K562 (cell line): ENCODE measurements around the gene PIGT. TPM values are rescaled to one million over a fixed set of nuclear protein-coding genes. Genes with fewer than 3 reads are reported as not detected.

Experiments
- EP400 ChIP-seq: fragments of 450-650 bp; IDR thresholded peaks from 2 replicates; pipeline ENCODE4 v1.6.1; 2017; ENCODE audit warnings: antibody characterized with exemption, mild to moderate bottlenecking, moderate library complexity
- FIP1L1 ChIP-seq: fragments of 200-400 bp; formaldehyde crosslinking; IDR thresholded peaks from 2 replicates; pipeline ENCODE4 v1.6.1; 2018; ENCODE audit warnings: mild to moderate bottlenecking, low read depth, low read length; ENCODE audit not compliant: poor library complexity, severe bottlenecking
- FOXP4 ChIP-seq: sonication (generic); formaldehyde crosslinking; IDR thresholded peaks from 2 replicates; pipeline ENCODE4 v1.8.0; 2022; ENCODE audit warnings: mild to moderate bottlenecking, missing genetic modification reagents, borderline replicate concordance
- JUN ChIP-seq, 2 experiments: sonication (generic) in 1 of 2; formaldehyde crosslinking in 1 of 2; IDR thresholded peaks; 2 replicates each; pipeline versions ENCODE4 v1.6.1 to v1.8.0; 2012 to 2022; ENCODE audit warnings: borderline replicate concordance in 2 of 2, mild to moderate bottlenecking in 2 of 2, improper control_type of control experiment in 1 of 2, low read depth in 1 of 2, low read length in 1 of 2, missing genetic modification reagents in 1 of 2
- MBD2 ChIP-seq: sonication (generic); IDR thresholded peaks from 2 replicates; pipeline ENCODE4 v1.6.1; 2016; ENCODE audit warnings: low read depth, borderline replicate concordance
- PHTF2 ChIP-seq: fragments of 250-450 bp; sonication (Bioruptor Pico); IDR thresholded peaks from 2 replicates; pipeline ENCODE4 v1.5.0; 2021; ENCODE audit warnings: mild to moderate bottlenecking
- PRDM10 ChIP-seq: fragments of 450-650 bp; IDR thresholded peaks from 2 replicates; pipeline ENCODE4 v1.6.1; 2018; ENCODE audit not compliant: partially characterized antibody
- TAF15 ChIP-seq: fragments of 200-400 bp; formaldehyde crosslinking; IDR thresholded peaks from 2 replicates; pipeline ENCODE4 v1.6.1; 2017; ENCODE audit warnings: mild to moderate bottlenecking, low read depth, low read length, moderate library complexity
- WHSC1 ChIP-seq: IDR thresholded peaks from one replicate; pipeline ENCODE4 v1.6.1; 2012; ENCODE audit warnings: low read length, control low read depth, inconsistent platforms
- ZNF184 ChIP-seq: sonication (generic); formaldehyde crosslinking; IDR thresholded peaks from 2 replicates; pipeline ENCODE4 v1.5.0; 2020; ENCODE audit warnings: missing genetic modification reagents
- ZNF407 ChIP-seq: fragments of 450-650 bp; IDR thresholded peaks from 2 replicates; pipeline ENCODE4 v1.6.1; 2016; ENCODE audit warnings: low read depth
- polyA plus RNA-seq, 8 experiments: library from polyadenylated mRNA; depleted of rRNA in 4 of 8; stranded (reverse) in 5 of 8; unstranded in 3 of 8; fragments of >200 nt; fragmentation: Nextera tagmentation in 2 of 8; fragmentation: Illumina TruSeq in 1 of 8; extraction: Ambion mirVana in 2 of 8; extraction: Trizol in 1 of 8; gene quantifications; 2 replicates each; pipeline versions ENCODE4 v1.2.1 to v1.2.3, GENCODE V29; 2011 to 2014; ENCODE audit warnings: inconsistent platforms in 1 of 8, missing spikeins in 1 of 8
- total RNA-seq, 7 experiments: library from RNA; depleted of rRNA in 6 of 7; stranded (reverse); fragments of >200 nt in 6 of 7; fragmentation: Illumina TruSeq in 2 of 7; extraction: Trizol in 2 of 7; gene quantifications; 2 replicates each; pipeline versions ENCODE4 v1.2.1 to v1.2.3, GENCODE V29; 2011 to 2021; ENCODE audit warnings: low replicate concordance in 1 of 7

Gene PIGT
- total and polyA plus RNA-seq, 9 of the 15 experiments (the other 6 are each of a cell fraction or from before 2014, with no cell fraction given): 14.6 to 108 (median 46.9) TPM

GRCh38 chr20:45436732-45437485, 21.0 kb downstream of the PIGT start (continued):
- TF ChIP-seq EP400 (0 out of 2 replicates have a peak, but pooled peaks have one; percentile 31), WHSC1 (no peak), TAF15 (no peak), PHTF2 (no peak), PRDM10 (peak; percentile 81), MBD2 (no peak), ZNF184 (CRISPR knock-in tag) (no peak), ZNF407 (no peak), FOXP4 (CRISPR knock-in tag) (no peak), FIP1L1 (no peak), JUN (IDR thresholded peaks at IDR 0.05; ENCODE audit: borderline replicate concordance, low read depth, low read length) (0 out of 2 replicates have a peak, but pooled peaks have one; percentile 59), JUN (CRISPR knock-in tag; IDR thresholded peaks at IDR 0.05; ENCODE audit: borderline replicate concordance) (no peak)
